Measurements from ENCODE around the gene PIP5K1C. TPM values are rescaled to one million over a fixed set of nuclear protein-coding genes. Genes with fewer than 3 reads are reported as not detected.

PIP5K1C gene
- total and polyA plus RNA-seq, 10 of the 15 experiments (the other 5 are each of a cell fraction or from before 2014, with no cell fraction given) = 0.39 to 19.6 (median 5.3) TPM

DNA sequence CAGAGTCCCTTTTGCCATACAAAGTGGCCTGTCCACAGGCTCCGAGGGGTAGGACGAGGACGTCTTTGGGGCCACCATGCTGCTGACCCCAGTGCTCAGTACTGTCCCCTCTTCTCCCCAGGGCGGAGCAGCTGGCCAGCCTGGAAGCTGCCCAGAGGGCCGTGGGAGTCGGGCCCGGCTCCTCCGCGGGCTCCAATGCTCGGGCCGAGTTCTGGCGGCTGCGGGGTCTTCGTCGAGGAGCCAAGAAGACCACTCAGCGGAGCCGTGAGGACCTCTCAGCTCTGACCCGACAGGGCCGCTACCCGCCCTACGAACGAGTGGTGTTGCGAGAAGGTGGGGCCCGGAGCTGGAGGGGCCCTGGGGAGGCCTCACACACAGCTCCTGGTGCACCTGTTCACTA is 40.2 kb upstream of the PIP5K1C start:
- WGBS (ENCODE audit: insufficient coverage, insufficient replicate concordance, low lambda C conversion rate, missing lambda C conversion rate) = 60% methylated on average over 16 of the region's 24 CpGs
- in situ Hi-C loops (cut with MboI) (no loop called here), intact Hi-C loops (cut with micrococcal nuclease; ENCODE audit: unreplicated experiment) (no loop called here)
- H3K27me3 ChIP-seq (replicated peaks in 1 of 2; ENCODE audit: control insufficient read depth in 2 of 2, insufficient read depth in 2 of 2, low read length in 1 of 2) = no peaks in the 10 kb centered on the region
- ChIA-PET CTCF (no interaction called here), POLR2A (no interaction called here), RAD21 (ENCODE audit: unreplicated experiment) (interaction anchor here (1.8 kb wide), 1 partner anchor 82 kb away, joined by 3 read pairs; no protein-coding TSS in a partner anchor), SMC1A (ENCODE audit: uncharacterized antibody, unreplicated experiment) (no interaction called here)
- H3K4me2 ChIP-seq (ENCODE audit: control insufficient read depth, insufficient read depth) = no peak overlapping the region
- ATAC-seq (no peak), FAIRE-seq (no peak), DNase-seq (ENCODE audit: low read depth, low spot score) (no peak)
- no TSS peak for BruUV-seq (replicated peaks)
- no peak overlapping the region for H3K27ac ChIP-seq (ENCODE audit: control insufficient read depth, insufficient read depth)
- no peaks in the 10 kb centered on the region for H3K4me1 ChIP-seq (ENCODE audit: control insufficient read depth, insufficient read depth, low read length)
- H3K79me2 ChIP-seq (ENCODE audit: control insufficient read depth, insufficient read depth, low read length) = no peaks in the 10 kb centered on the region
- H4K20me1 ChIP-seq (ENCODE audit: control insufficient read depth, insufficient read depth) = no peaks in the 10 kb centered on the region
- H3K9ac ChIP-seq (ENCODE audit: control insufficient read depth, insufficient read depth, low read length) = no peak overlapping the region
- H3K36me3 ChIP-seq (ENCODE audit: control insufficient read depth in 2 of 2, insufficient read depth in 2 of 2, low read length in 1 of 2) = no peaks in the 10 kb centered on the region
- no peak overlapping the region for H2AFZ ChIP-seq (ENCODE audit: control insufficient read depth, low read depth, low read length)
- no peaks in the 10 kb centered on the region for H3K9me3 ChIP-seq (replicated peaks; ENCODE audit: control insufficient read depth, insufficient read depth, low read length)
- no peak overlapping the region for H3K4me3 ChIP-seq
- TF ChIP-seq MAX (IDR thresholded peaks at IDR 0.05; ENCODE audit: low read depth, low read length) (no peak), NKRF (conservative IDR thresholded peaks at IDR 0.05) (no peak), SREBF2 (IDR thresholded peaks at IDR 0.05; ENCODE audit: low read length) (no peak), ATF7 (IDR thresholded peaks at IDR 0.05; ENCODE audit: low read depth) (no peak), EZH2 (IDR thresholded peaks at IDR 0.05; ENCODE audit: borderline replicate concordance, control insufficient read depth, low read depth, low read length) (no peak), IKZF1 (conservative IDR thresholded peaks at IDR 0.05) (no peak), HDAC6 (IDR thresholded peaks at IDR 0.05; ENCODE audit: unreplicated experiment) (no peak), BMI1 (IDR thresholded peaks at IDR 0.05; ENCODE audit: borderline replicate concordance) (no peak), NR2C2 (IDR thresholded peaks at IDR 0.05; ENCODE audit: borderline replicate concordance, control insufficient read depth, insufficient read length, low read depth) (no peak), ATF3 (IDR thresholded peaks at IDR 0.05; ENCODE audit: borderline replicate concordance, extremely low read depth, low read depth, low read length) (no peak), CHD2 (IDR thresholded peaks at IDR 0.05; ENCODE audit: borderline replicate concordance, low read depth, low read length) (no peak), GATAD2B (conservative IDR thresholded peaks at IDR 0.05; ENCODE audit: low read depth) (no peak), CTCF (IDR thresholded peaks at IDR 0.05 in 2 of 3, conservative IDR thresholded peaks at IDR 0.05 in 1 of 3; ENCODE audit: control insufficient read depth in 2 of 3, extremely low read depth in 1 of 3, insufficient read depth in 1 of 3, low read depth in 3 of 3, low read length in 3 of 3) (no peak), E2F4 (IDR thresholded peaks at IDR 0.05; ENCODE audit: low read depth, low read length) (no peak)
- TF ChIP-seq, protein P1, sequence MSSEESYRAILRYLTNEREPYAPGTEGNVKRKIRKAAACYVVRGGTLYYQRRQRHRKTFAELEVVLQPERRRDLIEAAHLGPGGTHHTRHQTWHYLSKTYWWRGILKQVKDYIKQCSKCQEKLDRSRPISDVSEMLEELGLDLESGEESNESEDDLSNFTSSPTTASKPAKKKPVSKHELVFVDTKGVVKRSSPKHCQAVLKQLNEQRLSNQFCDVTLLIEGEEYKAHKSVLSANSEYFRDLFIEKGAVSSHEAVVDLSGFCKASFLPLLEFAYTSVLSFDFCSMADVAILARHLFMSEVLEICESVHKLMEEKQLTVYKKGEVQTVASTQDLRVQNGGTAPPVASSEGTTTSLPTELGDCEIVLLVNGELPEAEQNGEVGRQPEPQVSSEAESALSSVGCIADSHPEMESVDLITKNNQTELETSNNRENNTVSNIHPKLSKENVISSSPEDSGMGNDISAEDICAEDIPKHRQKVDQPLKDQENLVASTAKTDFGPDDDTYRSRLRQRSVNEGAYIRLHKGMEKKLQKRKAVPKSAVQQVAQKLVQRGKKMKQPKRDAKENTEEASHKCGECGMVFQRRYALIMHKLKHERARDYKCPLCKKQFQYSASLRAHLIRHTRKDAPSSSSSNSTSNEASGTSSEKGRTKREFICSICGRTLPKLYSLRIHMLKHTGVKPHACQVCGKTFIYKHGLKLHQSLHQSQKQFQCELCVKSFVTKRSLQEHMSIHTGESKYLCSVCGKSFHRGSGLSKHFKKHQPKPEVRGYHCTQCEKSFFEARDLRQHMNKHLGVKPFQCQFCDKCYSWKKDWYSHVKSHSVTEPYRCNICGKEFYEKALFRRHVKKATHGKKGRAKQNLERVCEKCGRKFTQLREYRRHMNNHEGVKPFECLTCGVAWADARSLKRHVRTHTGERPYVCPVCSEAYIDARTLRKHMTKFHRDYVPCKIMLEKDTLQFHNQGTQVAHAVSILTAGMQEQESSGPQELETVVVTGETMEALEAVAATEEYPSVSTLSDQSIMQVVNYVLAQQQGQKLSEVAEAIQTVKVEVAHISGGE (CRISPR knock-in tag; IDR thresholded peaks at IDR 0.05) = no peak
